HepG2 (cell line): ENCODE measurements around the gene RBAK. TPM values are rescaled to one million over a fixed set of nuclear protein-coding genes. Genes with fewer than 3 reads are reported as not detected.
"Not testable (repeated sequence)": the region's sequence is repeated elsewhere in the genome, so short reads cannot be mapped to it uniquely, and the experiment has no call there.

Source experiments
- ATAC-seq: fragments of 200-7000 bp; cut with Tn5 transposase; 3 replicates; pipeline ENCODE4 v1.9.1; 2020; ENCODE audit warnings: mild to moderate bottlenecking, moderate library complexity
- BruUV-seq: library from RNA; stranded (reverse); fragments of 400-500 nt; replicated peaks from 2 replicates; lab custom pipeline; 2021; lab: Mats Ljungman, UMichigan
- CTCF ChIA-PET: fragments of 300-600 bp; formaldehyde crosslinking; extraction: SDS; loops from one replicate; lab custom pipeline; 2021; ENCODE audit warnings: low total read pairs, inconsistent platforms, low intra/inter-chr PET ratio; lab: Yijun Ruan, JAX
- POLR2A ChIA-PET: fragments of 350-600 bp; sonication (Branson Sonifier 250); formaldehyde crosslinking; loops from one replicate; lab custom pipeline; 2020; ENCODE audit warnings: antibody characterized with exemption, inconsistent platforms; lab: Yijun Ruan, JAX
- DNase-seq: peaks from one replicate; pipeline ENCODE4 v3.0.0-alpha.2; 2015; ENCODE audit warnings: low spot score
- FAIRE-seq: peaks from 3 replicates; lab custom pipeline; 2011; peaks lifted over from hg19 to GRCh38; lab: Jason Lieb, UNC
- H2AFZ ChIP-seq: one replicate; pipeline ENCODE4 v1.6.1; 2011; ENCODE audit warnings: low read length, inconsistent platforms
- H3K27ac ChIP-seq: fragments of 300-600 bp; 3 replicates; pipeline ENCODE4 v1.8.0; 2011; ENCODE audit warnings: mixed run types, mild to moderate bottlenecking, mixed read lengths, low read length, inconsistent platforms; ENCODE audit not compliant: insufficient read depth; ENCODE audit errors: extremely low read length
- H3K27me3 ChIP-seq, 2 experiments: fragments of 200-600 bp in 1 of 2; 2 replicates in 1 of 2; 3 replicates in 1 of 2; pipeline versions ENCODE4 v1.6.0 to v1.8.0; 2011; ENCODE audit warnings: low read length in 2 of 2, mild to moderate bottlenecking in 2 of 2, moderate library complexity in 2 of 2, inconsistent platforms in 1 of 2; ENCODE audit not compliant: insufficient read depth in 2 of 2, control insufficient read depth in 1 of 2
- H3K36me3 ChIP-seq, 2 experiments: fragments of 200-600 bp in 1 of 2; replicated peaks in 1 of 2; 2 replicates in 1 of 2; 3 replicates in 1 of 2; pipeline versions ENCODE4 v1.5.1 to v1.8.0; 2011; ENCODE audit warnings: low read length in 2 of 2, inconsistent platforms in 1 of 2; ENCODE audit not compliant: insufficient read depth in 2 of 2, control insufficient read depth in 1 of 2
- H3K4me1 ChIP-seq: 2 replicates; pipeline ENCODE4 v1.5.1; 2012; ENCODE audit warnings: low read length, inconsistent platforms; ENCODE audit not compliant: insufficient read depth
- H3K4me2 ChIP-seq: 2 replicates; pipeline ENCODE4 v1.6.0; 2011; ENCODE audit warnings: low read depth, low read length, inconsistent platforms
- H3K4me3 ChIP-seq, 3 experiments: fragments of 200-600 bp in 1 of 3; sonication (generic), shearing (Covaris generic) in 1 of 3; replicated peaks in 1 of 3; 2 replicates each; pipeline ENCODE4 v1.5.1; 2011 to 2016; ENCODE audit warnings: low read length in 3 of 3, inconsistent platforms in 2 of 3, low read depth in 2 of 3, mild to moderate bottlenecking in 2 of 3, control low read depth in 1 of 3, mixed read lengths in 1 of 3; ENCODE audit not compliant: insufficient read depth in 1 of 3
- H3K79me2 ChIP-seq: one replicate; pipeline ENCODE4 v1.6.1; 2011; ENCODE audit warnings: low read length, inconsistent platforms; ENCODE audit not compliant: insufficient read depth
- H3K9ac ChIP-seq: 2 replicates; pipeline ENCODE4 v1.6.0; 2011; ENCODE audit warnings: mild to moderate bottlenecking, low read depth, low read length, inconsistent platforms; ENCODE audit not compliant: insufficient read depth
- H3K9me3 ChIP-seq: 2 replicates; pipeline ENCODE4 v1.5.1; 2012; ENCODE audit warnings: mild to moderate bottlenecking, low read length
- H4K20me1 ChIP-seq: 2 replicates; pipeline ENCODE4 v1.6.0; 2011; ENCODE audit warnings: inconsistent platforms, mild to moderate bottlenecking, low read length, moderate library complexity; ENCODE audit not compliant: insufficient read depth
- DNMT1 ChIP-seq: sonication (generic); formaldehyde crosslinking; IDR thresholded peaks from 2 replicates; pipeline ENCODE4 v1.5.1; 2020; ENCODE audit warnings: mild to moderate bottlenecking, missing genetic modification reagents
- ZNF280D ChIP-seq: sonication (generic); formaldehyde crosslinking; IDR thresholded peaks from 2 replicates; pipeline ENCODE4 v1.5.1; 2020; ENCODE audit warnings: mild to moderate bottlenecking, missing genetic modification reagents
- ZNF614 ChIP-seq: IDR thresholded peaks from 2 replicates; pipeline ENCODE4 v1.6.1; 2018; ENCODE audit warnings: missing biosample characterization, missing genetic modification reagents, inconsistent platforms, borderline replicate concordance
- WGBS: methylation state at CpG from one replicate; pipeline ENCODE4 v1.1.6; 2017; ENCODE audit warnings: low lambda C conversion rate; 5-methylcytosine and 5-hydroxymethylcytosine counted together
- in situ Hi-C: cut with HindIII; loops from 2 replicates; pipeline ENCODE4 v1.10.0; 2017; ENCODE audit warnings: low pct_unique_long_range_greater_than_20kb; ENCODE audit not compliant: extremely low pct_ligation_motif_present
- intact Hi-C: fragments of 100-400 bp; cut with micrococcal nuclease; formaldehyde crosslinking; loops from one replicate; pipeline ENCODE4 v1.10.0; 2022; ENCODE audit not compliant: unreplicated experiment
- polyA plus RNA-seq, 8 experiments: library from polyadenylated mRNA; depleted of rRNA in 3 of 8; stranded (reverse) in 7 of 8; unstranded in 1 of 8; fragments of >200 nt; fragmentation: Illumina TruSeq in 4 of 8; extraction: Trizol in 4 of 8; gene quantifications; 2 replicates each; pipeline versions ENCODE4 v1.2.1 to v1.2.3, GENCODE V29; 2011 to 2016; ENCODE audit warnings: low read depth in 4 of 8, missing spikeins in 1 of 8, mixed read lengths in 1 of 8; ENCODE audit not compliant: insufficient read depth in 1 of 8
- total RNA-seq, 5 experiments: library from RNA; depleted of rRNA; stranded (reverse); fragments of >200 nt; fragmentation: Illumina TruSeq; extraction: Trizol; gene quantifications; 2 replicates each; pipeline ENCODE4 v1.2.3, GENCODE V29; 2016; ENCODE audit warnings: low read depth in 1 of 5

The RBAK gene
- total and polyA plus RNA-seq, 2 of the 13 experiments (the other 11 are each of a cell fraction or from before 2014, with no cell fraction given): 4.4 to 11.8 TPM

- H3K27me3 ChIP-seq, in situ Hi-C loops, POLR2A ChIA-PET, DNase-seq, ATAC-seq, intact Hi-C loops, H3K4me2 ChIP-seq, FAIRE-seq, BruUV-seq, H4K20me1 ChIP-seq, H3K9ac ChIP-seq, CTCF ChIA-PET, H3K4me3 ChIP-seq, H3K27ac ChIP-seq, H2AFZ ChIP-seq, H3K4me1 ChIP-seq: not testable (repeated sequence)
- peaks cover 18% of the 10 kb centered on the region for H3K9me3 ChIP-seq
- peaks cover 34% of the 10 kb centered on the region for H3K79me2 ChIP-seq
- TF ChIP-seq ZNF614 (CRISPR knock-in tag): peak; percentile 100
- peaks cover 5 to 40% of the 10 kb centered on the region in 2 experiments; a peak in 4 of 5 replicates for H3K36me3 ChIP-seq
Measured at GRCh38 chr7:5051731-5052130, 6.1 kb downstream of the RBAK start.

GRCh38 chr7:5053175-5053574 lies 7.5 kb downstream of the RBAK start:
- no peak overlapping the region for H3K4me3 ChIP-seq
- H3K36me3 ChIP-seq: peaks cover 5 to 50% of the 10 kb centered on the region in 2 experiments; a peak in 4 of 5 replicates
- POLR2A ChIA-PET: no interaction called here
- H3K4me2 ChIP-seq: no peak overlapping the region
- in situ Hi-C loops (no loop called here), intact Hi-C loops (no loop called here)
- no peak for FAIRE-seq
- no peak for DNase-seq
- no peaks in the 10 kb centered on the region for H3K27me3 ChIP-seq
- WGBS: 100% methylated on average over 1 of the region's 1 CpG
- H3K79me2 ChIP-seq: peaks cover 29% of the 10 kb centered on the region
- H2AFZ ChIP-seq: no peak overlapping the region
- TF ChIP-seq DNMT1 (CRISPR knock-in tag) (no peak), ZNF280D (CRISPR knock-in tag) (no peak)
- TF ChIP-seq, all 625 proteins: peak for 0
- no TSS peak for BruUV-seq
- CTCF ChIA-PET: no interaction called here
- no peaks in the 10 kb centered on the region for H3K4me1 ChIP-seq
- no peak overlapping the region for H3K9ac ChIP-seq
- no peak overlapping the region for H3K27ac ChIP-seq
- H3K9me3 ChIP-seq: peaks cover 18% of the 10 kb centered on the region
- H4K20me1 ChIP-seq: 0 out of 2 replicates have a peak, but pooled peaks cover 3% of the 10 kb centered on the region
- no peak for ATAC-seq
